ENCODE measurements around the gene PLA2G6. TPM values are rescaled to one million over a fixed set of nuclear protein-coding genes. Genes with fewer than 3 reads are reported as not detected.
A peak's percentile ranks its signal among the peaks of the same experiment; 100 is the strongest.

The PLA2G6 gene
- total RNA-seq, 1 experiment from 2014 or later = 24.1 TPM

DNA sequence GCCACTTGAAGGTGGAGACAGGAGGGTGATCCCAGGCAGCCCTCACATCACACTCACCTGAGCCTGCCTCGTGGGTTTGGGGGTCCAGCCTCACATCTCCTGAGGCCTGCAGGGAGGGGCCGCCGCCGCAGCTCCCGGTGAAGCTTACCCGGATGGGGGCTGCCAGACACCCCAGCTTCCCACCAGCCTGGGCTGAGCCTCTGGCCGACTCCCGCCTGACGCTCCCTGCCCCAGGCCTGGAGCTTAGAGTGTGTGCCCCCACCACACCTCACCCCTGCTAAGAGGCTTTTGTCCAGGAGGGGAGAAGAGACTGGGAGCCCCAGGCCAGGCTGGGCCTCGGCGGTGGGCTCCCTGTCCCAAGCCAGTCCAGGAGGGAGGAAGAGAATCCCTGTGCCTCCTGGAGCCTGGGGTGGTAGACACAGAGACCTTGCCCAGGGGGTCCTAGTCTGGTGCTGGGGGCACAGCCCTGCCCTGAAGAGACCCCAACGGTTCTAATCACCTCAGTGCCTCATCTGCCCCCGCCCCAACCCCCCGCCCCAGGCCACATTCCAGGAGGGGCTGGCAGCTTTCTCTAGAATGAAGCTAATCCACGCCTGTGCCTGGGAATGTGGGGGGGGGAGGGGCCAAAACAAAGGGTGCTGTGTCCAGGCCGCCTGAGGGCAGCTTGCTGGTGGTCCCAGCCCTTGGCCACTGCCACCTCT, 97.5 kb downstream of the PLA2G6 start, which contains the start of gene SLC16A8:
Gene SLC16A8, minus strand, starts transcription at position 254 of the 701 bp plus-strand sequence. CDS start 1,311 bp downstream, outside the sequence.
- H4K5ac ChIP-seq (ENCODE audit: insufficient read length, low read depth, low read length) = no peak within 1 kb of the TSS
- H3K14ac ChIP-seq (ENCODE audit: insufficient read depth, low read length) = peak within 1 kb of the TSS; percentile 58
- no peaks in the 10 kb centered on the region for H3K79me2 ChIP-seq (ENCODE audit: insufficient read depth, low read length)
- DNase-seq = no peak
- no peaks in the 10 kb centered on the region for H3K9me3 Mint-ChIP-seq
- no peaks in the 10 kb centered on the region for H3K9me3 ChIP-seq (ENCODE audit: control insufficient read depth, low read depth, low read length)
- H3K4me3 Mint-ChIP-seq = no peak within 1 kb of the TSS; a peak in 1 of 5 replicates
- no peak within 1 kb of the TSS for H2BK12ac ChIP-seq (ENCODE audit: insufficient read length, low read depth, low read length)
- H3K18ac ChIP-seq (ENCODE audit: insufficient read length, low read depth, low read length) = peak within 1 kb of the TSS; percentile 38
- H3K56ac ChIP-seq (ENCODE audit: insufficient read length, low read depth, low read length) = no peak within 1 kb of the TSS
- peaks cover 1 to 12% (median 10%) of the 10 kb centered on the region in 3 experiments; a peak in 3 of 7 replicates for H3K36me3 Mint-ChIP-seq (ENCODE audit: insufficient read depth in 1 of 3, low read depth in 3 of 3)
- no peak within 1 kb of the TSS for H3K4ac ChIP-seq (ENCODE audit: low read depth, low read length)
- peaks cover 5% of the 10 kb centered on the region; the same call in 1 of the 2 replicates for H3K27me3 ChIP-seq (ENCODE audit: insufficient read depth, low read length)
- no peak within 1 kb of the TSS for H3K27ac ChIP-seq (ENCODE audit: insufficient read length, low read depth, low read length)
- no peak within 1 kb of the TSS for H4K91ac ChIP-seq (ENCODE audit: insufficient read length, low read depth, low read length)
- no peak within 1 kb of the TSS for H3K4me2 ChIP-seq (ENCODE audit: insufficient read depth, insufficient read length, low read length)
- no peak within 1 kb of the TSS for H3T11ph ChIP-seq (ENCODE audit: low read length)
- H4K20me1 ChIP-seq (ENCODE audit: control insufficient read depth, insufficient read depth, insufficient read length) = no peaks in the 10 kb centered on the region
- H2BK5ac ChIP-seq (ENCODE audit: insufficient read length, low read length) = no peak within 1 kb of the TSS
- H3K4me1 Mint-ChIP-seq = peaks cover 13 to 35% of the 10 kb centered on the region in 2 experiments
- H3K27me3 Mint-ChIP-seq (ENCODE audit: low read depth) = peaks cover 23% of the 10 kb centered on the region
- WGBS (ENCODE audit: extremely low coverage, insufficient read length, low lambda C conversion rate) = no CpG with 5 or more reads among the region's 16 CpGs
- H3K23me2 ChIP-seq (ENCODE audit: insufficient read length, low read depth, low read length, poor library complexity, severe bottlenecking) = no peaks in the 10 kb centered on the region
- no peaks in the 10 kb centered on the region; the same call in 1 of the 2 replicates for H3K4me1 ChIP-seq (ENCODE audit: insufficient read depth, low read length)
- no peak within 1 kb of the TSS for H2AFZ ChIP-seq (ENCODE audit: low read length)
- TF ChIP-seq, protein P1, sequence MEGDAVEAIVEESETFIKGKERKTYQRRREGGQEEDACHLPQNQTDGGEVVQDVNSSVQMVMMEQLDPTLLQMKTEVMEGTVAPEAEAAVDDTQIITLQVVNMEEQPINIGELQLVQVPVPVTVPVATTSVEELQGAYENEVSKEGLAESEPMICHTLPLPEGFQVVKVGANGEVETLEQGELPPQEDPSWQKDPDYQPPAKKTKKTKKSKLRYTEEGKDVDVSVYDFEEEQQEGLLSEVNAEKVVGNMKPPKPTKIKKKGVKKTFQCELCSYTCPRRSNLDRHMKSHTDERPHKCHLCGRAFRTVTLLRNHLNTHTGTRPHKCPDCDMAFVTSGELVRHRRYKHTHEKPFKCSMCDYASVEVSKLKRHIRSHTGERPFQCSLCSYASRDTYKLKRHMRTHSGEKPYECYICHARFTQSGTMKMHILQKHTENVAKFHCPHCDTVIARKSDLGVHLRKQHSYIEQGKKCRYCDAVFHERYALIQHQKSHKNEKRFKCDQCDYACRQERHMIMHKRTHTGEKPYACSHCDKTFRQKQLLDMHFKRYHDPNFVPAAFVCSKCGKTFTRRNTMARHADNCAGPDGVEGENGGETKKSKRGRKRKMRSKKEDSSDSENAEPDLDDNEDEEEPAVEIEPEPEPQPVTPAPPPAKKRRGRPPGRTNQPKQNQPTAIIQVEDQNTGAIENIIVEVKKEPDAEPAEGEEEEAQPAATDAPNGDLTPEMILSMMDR (conservative IDR thresholded peaks at IDR 0.05) = no peak
- H2BK15ac ChIP-seq (ENCODE audit: low read depth, low read length) = 0 out of 2 replicates have a peak within 1 kb of the TSS, but pooled peaks have one; percentile 26
- peak within 1 kb of the TSS in 1 of 3 experiments; percentile 57; a peak in 2 of 7 replicates for H3K27ac Mint-ChIP-seq
- no peak within 1 kb of the TSS for H4K8ac ChIP-seq (replicated peaks; ENCODE audit: insufficient read length, low read depth, low read length)
- no peak within 1 kb of the TSS for H2BK120ac ChIP-seq (ENCODE audit: low read depth, low read length, poor library complexity, severe bottlenecking)
- no peak within 1 kb of the TSS for H3K9ac ChIP-seq (ENCODE audit: extremely low read depth, insufficient read length, low read length)
- H3K79me1 ChIP-seq (ENCODE audit: insufficient read depth, low read depth, low read length, poor library complexity, severe bottlenecking) = no peaks in the 10 kb centered on the region
- H3K23ac ChIP-seq (ENCODE audit: insufficient read length, low read depth, low read length) = no peak within 1 kb of the TSS
- H2BK20ac ChIP-seq (ENCODE audit: low read depth, low read length, poor library complexity, severe bottlenecking) = no peak within 1 kb of the TSS
- no peak within 1 kb of the TSS for H2AK5ac ChIP-seq (ENCODE audit: insufficient read length, low read length)

All from H9 (cell line).